ENCODE results near the gene MARS1.
"Not testable (repeated sequence)": the region's sequence is repeated elsewhere in the genome, so short reads cannot be mapped to it uniquely, and the experiment has no call there.

The MARS1 gene

DNA sequence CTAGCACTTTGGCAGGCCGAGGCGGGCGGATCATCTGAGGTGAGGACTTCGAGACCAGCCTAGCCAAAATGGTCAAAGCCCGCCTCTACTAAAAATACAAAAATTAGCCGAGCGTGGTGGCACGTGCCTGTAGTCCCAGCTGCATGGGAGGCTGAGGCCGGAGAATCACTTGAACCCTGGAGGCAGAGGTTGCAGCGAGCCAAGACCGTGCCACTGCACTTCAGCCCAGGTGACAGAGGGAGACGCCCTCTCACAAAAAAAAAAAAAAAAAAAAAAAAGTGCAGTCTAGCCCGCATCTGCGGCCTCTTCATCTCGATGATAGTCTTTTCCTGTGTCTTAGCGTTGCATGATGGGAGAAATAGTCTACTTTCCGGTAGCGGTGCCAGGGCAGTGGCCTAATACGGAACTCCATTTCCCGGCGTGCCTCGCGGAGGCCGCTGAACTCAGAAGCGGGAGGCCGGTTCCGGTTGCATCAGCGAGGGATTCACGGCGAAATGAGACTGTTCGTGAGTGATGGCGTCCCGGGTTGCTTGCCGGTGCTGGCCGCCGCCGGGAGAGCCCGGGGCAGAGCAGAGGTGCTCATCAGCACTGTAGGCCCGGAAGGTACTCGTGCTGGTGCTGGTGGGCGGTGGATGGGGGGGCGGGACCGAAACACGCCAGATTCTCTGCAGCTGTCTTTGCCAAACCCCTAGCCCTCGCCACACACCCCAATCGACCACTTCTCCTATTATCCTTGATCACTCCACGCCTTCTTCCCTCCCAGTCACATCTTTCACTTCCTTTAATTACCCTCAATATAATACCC lies at the start of gene MARS1:
Gene MARS1 (plus strand): TSS at position 472 of the 805 bp plus-strand sequence. CDS start 23 bp downstream, at position 495.
- DNase-seq, result peak; percentile 92

DNA sequence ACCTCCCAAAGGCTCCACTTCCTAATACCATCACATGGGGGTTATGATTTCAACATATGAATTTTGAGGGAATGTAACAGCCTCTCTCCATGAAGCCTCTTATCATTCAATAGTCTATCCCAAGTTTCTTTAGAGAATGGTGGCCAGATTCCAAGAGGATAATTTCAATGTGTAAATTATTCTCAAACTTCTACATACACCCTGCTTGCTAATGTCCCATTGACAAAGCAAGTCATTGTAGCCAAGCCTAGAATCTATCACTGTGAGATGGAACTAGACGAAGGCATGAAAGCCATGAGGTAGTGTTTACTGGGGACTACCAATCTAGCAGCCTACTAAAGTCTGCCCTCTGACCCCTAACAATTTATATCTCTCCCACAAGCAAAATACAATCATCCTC lies 49.5 kb upstream of the MARS1 start:
- no peak for DNase-seq

DNA sequence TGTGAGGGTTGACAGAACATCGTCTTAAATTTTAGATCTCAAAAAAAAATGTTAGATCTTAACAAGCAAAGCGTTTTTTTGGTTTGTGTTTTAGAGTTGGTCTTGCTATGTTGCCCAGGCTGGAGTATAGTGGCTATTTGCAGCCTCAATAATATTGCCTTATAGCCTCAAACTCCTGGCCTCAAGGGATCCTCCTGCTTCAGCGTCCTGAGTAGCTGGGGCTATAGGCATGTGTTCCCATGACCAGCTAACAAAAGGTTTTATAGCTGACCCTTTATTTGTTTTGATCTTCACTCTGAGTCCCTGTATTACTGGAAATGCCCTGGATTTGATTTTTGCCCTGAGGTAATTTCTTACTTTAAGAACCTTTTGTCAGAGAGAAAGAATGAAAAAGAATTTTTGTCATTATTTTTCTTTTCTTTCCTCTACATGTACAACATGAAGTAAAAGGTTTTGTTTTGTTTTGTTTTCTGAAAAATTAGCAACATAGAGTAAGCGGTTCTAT lies 48.1 kb upstream of the MARS1 start:
- no peak for DNase-seq

DNA sequence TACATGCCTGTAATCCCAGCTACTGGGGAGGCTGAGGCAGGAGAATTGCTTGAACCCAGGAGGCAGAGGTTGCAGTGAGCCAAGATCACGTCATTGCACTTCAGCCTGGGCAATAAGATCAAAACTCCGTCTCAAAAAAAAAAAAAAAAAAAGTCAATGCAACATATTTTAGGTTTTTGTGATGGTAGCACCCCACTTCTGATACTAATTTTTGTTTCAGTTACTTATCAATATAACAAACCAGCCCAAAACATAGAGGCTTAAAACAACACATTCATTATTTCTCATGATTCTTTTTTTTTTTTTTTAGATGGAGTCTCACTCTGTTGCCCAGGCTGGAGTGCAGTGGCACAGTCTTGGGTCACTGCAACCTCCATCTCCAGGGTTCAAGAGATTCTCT lies 46.5 kb upstream of the MARS1 start:
- DNase-seq, result not testable (repeated sequence)

DNA sequence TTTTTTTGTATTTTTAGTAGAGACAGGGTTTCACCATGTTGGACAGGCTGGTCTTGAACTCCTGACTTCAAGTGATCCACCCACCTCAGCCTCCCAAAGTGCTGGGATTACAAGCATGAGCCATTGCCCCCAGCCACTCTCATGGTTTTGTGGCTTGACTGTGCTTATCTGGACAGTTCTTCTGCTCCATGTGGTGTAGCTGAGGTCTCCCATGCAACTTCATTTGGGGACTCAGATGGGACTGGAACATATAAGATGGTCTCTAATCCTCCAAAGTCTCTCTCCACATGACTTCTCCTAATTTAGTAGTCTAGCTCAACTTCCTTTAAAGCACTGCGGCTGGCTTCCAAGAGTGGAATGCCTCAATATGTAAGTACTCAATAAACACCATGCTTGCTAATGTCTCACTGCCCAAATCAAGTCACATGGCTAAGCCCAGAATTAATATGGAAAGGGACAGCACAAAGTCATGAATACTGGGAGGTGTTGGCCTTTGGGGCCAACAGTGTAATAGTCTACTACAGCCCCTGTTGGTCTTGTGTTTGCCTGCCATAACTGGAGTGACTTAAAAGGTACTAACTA lies 45.9 kb upstream of the MARS1 start:
- DNase-seq, result no peak

DNA sequence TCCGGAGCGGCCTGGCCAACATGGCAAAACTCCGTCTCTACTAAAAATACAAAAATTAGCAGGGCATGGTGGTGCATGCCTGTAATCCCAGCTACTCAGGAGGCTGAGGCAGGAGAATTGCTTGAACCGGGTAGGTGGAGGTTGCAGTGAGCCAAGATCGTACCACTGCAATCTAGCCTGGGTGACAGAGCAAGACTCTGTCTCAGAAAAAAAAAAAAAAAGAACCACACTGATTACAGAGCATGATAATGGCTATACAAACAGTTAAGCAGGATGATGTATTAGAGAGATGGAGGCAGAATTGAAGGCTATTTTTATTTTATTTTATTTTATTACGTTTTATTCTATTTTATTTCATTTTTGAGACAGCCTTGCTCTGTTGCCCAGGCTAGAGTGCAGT lies 43.5 kb upstream of the MARS1 start:
- DNase-seq, result not testable (repeated sequence)

DNA sequence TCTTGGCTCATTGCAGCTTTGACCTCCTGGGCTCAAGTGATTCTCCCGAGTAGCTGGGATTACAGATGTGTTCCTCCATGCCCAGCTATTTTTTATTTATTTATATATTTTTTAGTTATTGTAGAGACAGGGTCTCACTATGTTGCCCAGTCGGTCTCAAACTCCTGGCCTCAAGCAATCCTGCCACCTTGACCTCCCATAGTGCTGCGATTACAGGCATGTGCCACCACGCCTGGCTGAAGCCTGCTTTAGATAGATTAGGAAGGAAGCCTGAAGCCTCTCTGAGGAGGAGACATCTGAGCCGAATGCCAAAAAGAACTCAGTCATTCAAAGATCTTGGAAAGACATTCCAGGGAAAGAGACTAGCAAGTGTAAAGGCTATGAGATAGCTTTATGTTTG lies 43.1 kb upstream of the MARS1 start:
- DNase-seq, result no peak

DNA sequence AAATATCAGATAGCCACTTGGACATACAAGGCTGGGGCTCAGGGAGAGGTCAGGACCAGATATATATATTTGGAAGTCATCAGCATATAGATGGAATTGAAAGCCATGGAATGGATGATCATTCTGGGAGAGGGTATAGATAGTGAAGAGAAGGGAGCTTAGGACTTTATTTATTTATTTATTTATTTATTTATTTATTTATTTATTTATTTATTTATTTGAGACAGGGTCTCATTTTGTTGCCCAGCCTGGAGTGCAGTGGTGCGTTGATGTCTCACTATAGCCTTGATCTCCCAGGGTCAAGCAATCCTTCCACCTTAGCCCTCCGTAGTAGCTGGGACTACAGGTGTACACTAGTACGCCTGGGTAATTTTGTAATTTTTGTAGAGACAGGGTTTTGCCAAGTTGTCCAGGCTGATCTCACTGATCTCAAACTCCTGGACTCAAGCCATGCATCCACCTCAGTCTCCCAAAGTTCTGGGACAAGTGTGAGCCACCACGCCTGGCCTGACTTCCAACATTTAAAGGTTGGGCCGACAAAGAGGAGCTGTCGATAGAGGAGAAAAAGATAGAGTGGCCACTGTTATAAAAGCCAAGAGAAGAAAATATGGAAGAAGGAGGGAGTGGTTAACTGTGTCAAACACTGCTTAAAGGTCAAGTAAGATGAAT lies 41.4 kb upstream of the MARS1 start:
- DNase-seq, result no peak

DNA sequence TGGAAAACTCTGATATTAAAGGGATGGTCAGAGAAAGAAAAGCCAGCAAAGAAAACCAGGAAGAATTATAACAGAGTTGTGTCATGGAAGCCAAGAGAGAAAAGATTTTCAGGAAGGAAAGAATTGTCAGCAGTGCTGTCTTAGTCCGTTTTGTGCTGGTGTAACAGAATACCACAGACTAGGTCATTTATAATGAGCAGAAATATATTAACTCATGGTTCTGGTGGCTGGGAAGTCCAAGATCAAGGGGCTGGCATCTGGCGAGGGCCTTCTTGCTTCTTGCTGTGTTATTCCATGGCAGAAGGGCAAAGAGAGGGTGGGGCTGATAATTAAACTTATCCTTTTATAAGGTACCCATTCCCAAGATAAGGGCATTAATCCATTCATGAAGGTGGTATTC lies 39.2 kb upstream of the MARS1 start:
- DNase-seq, result no peak

DNA sequence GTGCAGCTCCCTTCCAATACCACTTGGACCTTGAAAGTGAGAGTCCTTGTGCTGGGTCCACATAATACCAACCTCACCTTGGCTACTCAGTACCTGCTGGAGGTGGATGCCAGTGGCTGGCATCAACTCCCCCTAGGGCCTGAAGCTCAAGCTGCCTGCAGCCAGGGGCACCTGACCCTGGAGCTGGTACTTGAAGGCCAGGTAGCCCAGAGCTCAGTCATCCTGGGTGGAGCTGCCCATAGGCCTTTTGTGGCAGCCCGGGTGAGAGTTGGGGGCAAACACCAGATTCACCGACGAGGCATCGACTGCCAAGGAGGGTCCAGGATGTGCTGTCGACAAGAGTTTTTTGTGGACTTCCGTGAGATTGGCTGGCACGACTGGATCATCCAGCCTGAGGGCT lies 38.5 kb upstream of the MARS1 start:
- no peak for DNase-seq

DNA sequence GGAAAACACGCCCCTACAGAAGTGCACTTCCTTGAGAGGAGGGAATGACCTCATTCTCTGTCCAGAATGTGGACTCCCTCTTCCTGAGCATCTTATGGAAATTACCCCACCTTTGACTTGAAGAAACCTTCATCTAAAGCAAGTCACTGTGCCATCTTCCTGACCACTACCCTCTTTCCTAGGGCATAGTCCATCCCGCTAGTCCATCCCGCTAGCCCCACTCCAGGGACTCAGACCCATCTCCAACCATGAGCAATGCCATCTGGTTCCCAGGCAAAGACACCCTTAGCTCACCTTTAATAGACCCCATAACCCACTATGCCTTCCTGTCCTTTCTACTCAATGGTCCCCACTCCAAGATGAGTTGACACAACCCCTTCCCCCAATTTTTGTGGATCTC lies 37.8 kb upstream of the MARS1 start:
- DNase-seq, result no peak

DNA sequence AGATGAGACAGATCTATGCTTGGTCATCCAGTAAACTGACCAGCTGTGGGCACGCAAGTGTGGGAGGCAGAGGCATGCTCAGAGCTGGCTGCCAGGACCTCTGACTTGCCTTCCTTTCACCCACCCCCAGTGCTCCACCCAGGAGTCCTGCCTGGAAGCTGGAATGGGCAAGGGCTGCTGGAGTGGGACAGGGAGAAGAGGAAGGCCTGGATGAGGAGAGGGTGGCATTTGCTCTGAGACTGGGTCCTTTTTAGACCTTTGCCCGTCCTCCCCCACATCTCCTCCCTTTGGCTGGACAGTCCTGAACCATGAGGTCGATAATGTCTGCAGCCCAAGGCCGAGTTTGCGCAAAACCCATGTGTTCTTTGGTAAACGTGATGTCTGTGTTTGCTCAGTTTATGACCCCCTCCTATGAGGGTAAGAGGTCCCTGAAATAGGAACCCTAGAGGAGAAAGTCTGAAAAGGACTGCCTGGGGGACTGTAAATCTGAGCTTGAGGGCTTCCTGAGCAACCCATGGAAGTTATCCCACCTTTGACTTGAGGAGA lies 36.6 kb upstream of the MARS1 start:
- DNase-seq, result no peak

DNA sequence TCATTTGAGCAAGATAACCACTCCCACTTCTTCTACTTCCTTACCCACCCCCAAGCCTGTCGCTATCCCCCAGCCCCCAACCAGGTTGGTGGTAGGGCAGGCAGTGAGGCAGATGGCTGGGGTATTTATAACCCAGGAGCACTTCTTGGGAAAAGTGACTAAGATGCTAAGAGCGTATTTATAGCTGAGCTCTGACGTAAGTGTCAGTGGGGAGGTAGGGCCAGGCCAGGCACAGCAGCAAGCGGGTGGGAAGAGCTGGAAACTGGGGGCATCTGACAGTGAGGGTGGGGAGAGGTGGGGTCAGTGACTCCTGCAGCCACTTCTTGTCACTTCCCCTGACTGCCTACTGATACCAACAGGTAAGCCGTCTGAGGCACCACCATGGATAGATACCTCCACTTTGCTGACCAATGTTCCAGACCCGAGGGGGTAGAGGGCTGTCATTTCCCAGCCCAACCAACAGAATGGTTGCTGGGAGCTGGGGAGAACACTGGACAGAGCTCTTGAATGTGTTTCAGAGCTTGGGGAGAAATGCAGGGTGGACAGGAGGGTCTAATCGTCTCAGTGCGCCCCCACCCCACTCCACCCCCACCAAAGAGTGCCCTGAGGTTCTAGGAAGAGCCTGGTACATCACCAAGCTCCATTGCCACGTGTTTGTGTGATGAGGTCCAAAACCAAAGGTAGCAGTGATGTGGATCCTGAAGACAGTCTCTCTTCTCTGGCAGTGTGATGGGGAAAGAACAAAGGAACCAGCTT lies 35.5 kb upstream of the MARS1 start:
- peak; percentile 14 for DNase-seq

DNA sequence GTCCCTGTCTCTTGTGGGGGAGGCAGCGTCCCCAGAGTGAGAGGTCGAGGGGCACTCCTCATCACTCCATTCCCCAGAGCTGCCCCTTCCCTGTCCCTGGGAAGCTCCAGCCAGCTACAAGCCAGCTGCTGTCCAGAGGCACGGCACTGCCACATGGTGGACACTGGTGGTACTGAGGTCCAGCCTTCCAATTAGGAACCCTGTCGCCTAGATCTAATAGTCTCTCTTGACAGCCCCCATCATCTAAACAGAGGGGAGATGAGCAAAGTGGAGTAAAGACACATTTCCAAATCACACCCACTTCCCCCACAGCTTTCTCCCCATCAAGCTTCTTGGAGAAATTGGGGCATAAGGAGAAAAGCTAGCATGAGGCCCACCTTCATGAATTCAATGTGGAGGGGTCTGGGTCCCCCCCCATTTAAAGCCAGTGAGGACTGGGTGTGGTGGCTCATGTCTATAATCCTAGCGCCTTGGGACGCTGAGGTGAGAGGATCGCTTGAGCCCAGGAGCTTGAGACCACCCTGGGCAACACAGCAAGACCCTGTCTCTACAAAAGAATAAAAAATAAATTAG lies 34.8 kb upstream of the MARS1 start:
- peak; percentile 82 for DNase-seq

DNA sequence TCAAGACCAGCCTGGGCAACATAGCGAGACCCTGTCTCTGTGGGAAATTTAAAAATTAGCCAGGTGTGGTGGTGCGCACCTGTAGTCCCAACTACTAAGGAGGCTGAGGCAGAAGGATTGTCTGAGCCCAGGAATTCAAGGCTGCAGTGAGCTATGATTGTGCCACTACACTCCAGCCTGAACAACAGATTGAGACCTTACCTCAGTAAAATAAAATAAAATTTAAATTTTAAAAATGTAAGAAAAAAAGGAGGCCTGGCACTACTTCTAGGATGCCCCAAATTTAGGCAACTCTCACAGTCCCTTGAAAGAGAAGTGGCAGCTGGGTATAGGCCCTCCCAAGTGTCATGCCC lies 33.7 kb upstream of the MARS1 start:
- no peak for DNase-seq

DNA sequence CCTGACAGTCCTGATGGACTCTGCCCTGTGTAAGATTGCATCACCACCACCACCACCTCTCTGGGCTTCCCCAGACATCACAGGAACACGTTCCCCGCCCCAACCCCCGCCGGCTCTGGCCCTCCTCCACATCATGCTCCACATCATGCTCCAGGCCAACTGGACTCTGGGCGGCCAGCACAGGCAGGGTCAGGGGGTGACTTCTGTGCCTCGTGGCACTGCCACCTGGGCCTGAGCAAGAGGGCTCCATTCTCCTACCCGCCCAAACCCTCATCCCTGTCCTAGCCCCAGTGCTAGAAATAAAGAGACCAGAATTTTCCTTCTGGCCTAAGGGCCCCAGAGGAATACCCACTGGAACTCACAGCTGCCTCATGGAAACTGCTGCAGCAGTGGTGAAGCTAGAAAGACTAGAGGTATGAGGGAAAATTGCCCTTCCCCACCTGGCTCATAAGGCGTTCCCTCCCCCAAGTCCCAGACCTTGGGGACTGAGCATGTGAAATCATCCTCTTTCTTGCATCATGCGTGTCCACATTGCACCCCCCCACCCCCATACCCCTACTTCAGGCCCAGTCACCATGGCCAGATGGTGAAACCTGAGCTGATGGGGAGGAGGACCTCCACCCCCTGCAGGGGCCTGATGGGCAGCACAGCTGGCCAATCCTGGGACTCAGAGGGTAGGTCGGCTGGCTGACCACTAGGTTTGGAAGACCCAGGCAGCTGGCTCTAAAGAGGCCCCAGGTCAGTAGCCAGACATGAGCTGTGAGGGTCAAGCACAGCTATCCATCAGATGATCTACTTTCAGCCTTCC lies 33.1 kb upstream of the MARS1 start, which contains the start of gene INHBE:
Gene INHBE (plus strand): TSS at position 742 of the 808 bp plus-strand sequence. CDS start 230 bp downstream, outside the sequence.
- DNase-seq, result peak; percentile 50

DNA sequence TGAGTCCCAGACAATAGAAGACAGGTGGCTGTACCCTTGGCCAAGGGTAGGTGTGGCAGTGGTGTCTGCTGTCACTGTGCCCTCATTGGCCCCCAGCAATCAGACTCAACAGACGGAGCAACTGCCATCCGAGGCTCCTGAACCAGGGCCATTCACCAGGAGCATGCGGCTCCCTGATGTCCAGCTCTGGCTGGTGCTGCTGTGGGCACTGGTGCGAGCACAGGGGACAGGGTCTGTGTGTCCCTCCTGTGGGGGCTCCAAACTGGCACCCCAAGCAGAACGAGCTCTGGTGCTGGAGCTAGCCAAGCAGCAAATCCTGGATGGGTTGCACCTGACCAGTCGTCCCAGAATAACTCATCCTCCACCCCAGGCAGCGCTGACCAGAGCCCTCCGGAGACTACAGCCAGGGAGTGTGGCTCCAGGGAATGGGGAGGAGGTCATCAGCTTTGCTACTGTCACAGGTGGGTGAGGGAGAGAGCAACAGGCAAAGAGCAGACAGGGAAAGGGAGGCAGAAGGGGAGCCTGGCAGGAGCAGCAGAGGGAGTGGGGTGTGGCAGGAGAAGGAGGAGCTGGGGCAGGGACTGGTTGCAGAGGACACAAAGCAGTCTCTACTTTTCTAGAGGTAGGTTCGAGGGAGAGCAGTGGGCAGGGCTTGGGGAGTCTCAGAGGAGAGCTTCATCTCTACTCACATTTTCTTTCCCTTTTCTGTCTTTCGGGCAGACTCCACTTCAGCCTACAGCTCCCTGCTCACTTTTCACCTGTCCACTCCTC lies 32.3 kb upstream of the MARS1 start:
- DNase-seq, result peak; percentile 18

DNA sequence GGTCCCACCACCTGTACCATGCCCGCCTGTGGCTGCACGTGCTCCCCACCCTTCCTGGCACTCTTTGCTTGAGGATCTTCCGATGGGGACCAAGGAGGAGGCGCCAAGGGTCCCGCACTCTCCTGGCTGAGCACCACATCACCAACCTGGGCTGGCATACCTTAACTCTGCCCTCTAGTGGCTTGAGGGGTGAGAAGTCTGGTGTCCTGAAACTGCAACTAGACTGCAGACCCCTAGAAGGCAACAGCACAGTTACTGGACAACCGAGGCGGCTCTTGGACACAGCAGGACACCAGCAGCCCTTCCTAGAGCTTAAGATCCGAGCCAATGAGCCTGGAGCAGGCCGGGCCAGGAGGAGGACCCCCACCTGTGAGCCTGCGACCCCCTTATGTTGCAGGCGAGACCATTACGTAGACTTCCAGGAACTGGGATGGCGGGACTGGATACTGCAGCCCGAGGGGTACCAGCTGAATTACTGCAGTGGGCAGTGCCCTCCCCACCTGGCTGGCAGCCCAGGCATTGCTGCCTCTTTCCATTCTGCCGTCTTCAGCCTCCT lies 31.6 kb upstream of the MARS1 start:
- DNase-seq, result peak; percentile 68

DNA sequence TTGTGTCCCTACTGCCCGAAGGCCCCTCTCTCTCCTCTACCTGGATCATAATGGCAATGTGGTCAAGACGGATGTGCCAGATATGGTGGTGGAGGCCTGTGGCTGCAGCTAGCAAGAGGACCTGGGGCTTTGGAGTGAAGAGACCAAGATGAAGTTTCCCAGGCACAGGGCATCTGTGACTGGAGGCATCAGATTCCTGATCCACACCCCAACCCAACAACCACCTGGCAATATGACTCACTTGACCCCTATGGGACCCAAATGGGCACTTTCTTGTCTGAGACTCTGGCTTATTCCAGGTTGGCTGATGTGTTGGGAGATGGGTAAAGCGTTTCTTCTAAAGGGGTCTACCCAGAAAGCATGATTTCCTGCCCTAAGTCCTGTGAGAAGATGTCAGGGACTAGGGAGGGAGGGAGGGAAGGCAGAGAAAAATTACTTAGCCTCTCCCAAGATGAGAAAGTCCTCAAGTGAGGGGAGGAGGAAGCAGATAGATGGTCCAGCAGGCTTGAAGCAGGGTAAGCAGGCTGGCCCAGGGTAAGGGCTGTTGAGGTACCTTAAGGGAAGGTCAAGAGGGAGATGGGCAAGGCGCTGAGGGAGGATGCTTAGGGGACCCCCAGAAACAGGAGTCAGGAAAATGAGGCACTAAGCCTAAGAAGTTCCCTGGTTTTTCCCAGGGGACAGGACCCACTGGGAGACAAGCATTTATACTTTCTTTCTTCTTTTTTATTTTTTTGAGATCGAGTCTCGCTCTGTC lies 31.0 kb upstream of the MARS1 start:
- no peak for DNase-seq

DNA sequence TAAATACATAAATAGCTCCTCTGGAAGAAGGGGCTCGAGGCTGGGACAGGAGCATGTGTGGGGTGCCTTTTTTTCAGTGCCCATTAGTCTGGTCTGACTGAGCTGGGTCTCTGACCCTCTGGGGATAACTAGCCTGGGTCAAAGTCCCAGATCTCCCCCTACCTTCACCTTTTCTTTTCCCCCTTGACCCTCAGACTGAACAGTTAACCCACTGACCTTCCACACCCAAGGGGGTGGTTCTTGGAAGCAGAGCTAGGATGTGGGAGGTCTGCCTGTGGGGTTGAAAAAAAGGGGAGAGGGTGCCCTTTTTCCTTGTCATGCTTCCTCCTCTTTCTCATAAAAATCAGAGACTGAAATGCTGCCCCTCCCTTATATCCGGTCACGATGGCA lies 29.2 kb upstream of the MARS1 start:
- DNase-seq, result no peak
